Activated CD4-positive, alpha-beta T cell treated with anti-CD3 and anti-CD28 coated beads, Interleukin-10, Interleukin-2, amounts not matched to agents 100 ng/mL and 50 ng/mL, durations not matched to agents 16 hours and 8 hours (primary cell): ENCODE measurements around the gene MUC5AC.

Experiments used
- DNase-seq: peaks from one replicate; pipeline ENCODE4 v3.0.0-alpha.2; 2020

MUC5AC gene

GRCh38 chr11:1122664-1123002 lies 35.1 kb upstream of the MUC5AC start:
- no peak for DNase-seq

GRCh38 chr11:1123970-1124369 lies 33.8 kb upstream of the MUC5AC start:
- DNase-seq, result peak; percentile 18

GRCh38 chr11:1125803-1126202 lies 31.9 kb upstream of the MUC5AC start:
- no peak for DNase-seq

GRCh38 chr11:1126491-1126926 lies 31.2 kb upstream of the MUC5AC start:
- DNase-seq, result no peak

- DNase-seq, result no peak
These were observed 30.7 kb upstream of the MUC5AC start for GRCh38 chr11:1126935-1127663.

- DNase-seq, result no peak
These were observed 30.0 kb upstream of the MUC5AC start for GRCh38 chr11:1127664-1128162.

- DNase-seq, result no peak
These were observed 29.2 kb upstream of the MUC5AC start for GRCh38 chr11:1128311-1129142.

GRCh38 chr11:1129143-1129610 lies 28.6 kb upstream of the MUC5AC start:
- no peak for DNase-seq

- DNase-seq, result no peak
These were observed 28.1 kb upstream of the MUC5AC start for GRCh38 chr11:1129611-1130160.

- no peak for DNase-seq
These were observed 27.3 kb upstream of the MUC5AC start for GRCh38 chr11:1130276-1131032.

- no peak for DNase-seq
These were observed 26.5 kb upstream of the MUC5AC start for GRCh38 chr11:1131033-1131911.

GRCh38 chr11:1134848-1135445 lies 22.8 kb upstream of the MUC5AC start:
- no peak for DNase-seq

- no peak for DNase-seq
These were observed 19.7 kb upstream of the MUC5AC start for GRCh38 chr11:1138097-1138496.

- peak; percentile 14 for DNase-seq
These were observed 18.2 kb upstream of the MUC5AC start for GRCh38 chr11:1139441-1140083.

GRCh38 chr11:1140642-1141490 lies 16.9 kb upstream of the MUC5AC start:
- DNase-seq, result no peak

GRCh38 chr11:1146365-1146764 lies 11.4 kb upstream of the MUC5AC start:
- no peak for DNase-seq

GRCh38 chr11:1147792-1148191 lies 10.0 kb upstream of the MUC5AC start:
- DNase-seq, result no peak

GRCh38 chr11:1148752-1149180 lies 9.0 kb upstream of the MUC5AC start:
- DNase-seq, result no peak

GRCh38 chr11:1149545-1149944 lies 8.2 kb upstream of the MUC5AC start:
- no peak for DNase-seq

- DNase-seq, result no peak
These were observed 7.6 kb upstream of the MUC5AC start for GRCh38 chr11:1150116-1150515.
